HCT116 (cell line): ENCODE measurements around the gene CUBN. TPM values are rescaled to one million over a fixed set of nuclear protein-coding genes. Genes with fewer than 3 reads are reported as not detected.

Source experiments
- ATAC-seq: fragments of 200-7000 bp; cut with Tn5 transposase; 2 replicates; pipeline ENCODE4 v1.9.1; 2020; ENCODE audit warnings: mild to moderate bottlenecking, moderate library complexity
- BruUV-seq: library from RNA; stranded (reverse); fragments of 400-500 nt; replicated peaks from 2 replicates; lab custom pipeline; 2021; lab: Mats Ljungman, UMichigan
- CTCF ChIA-PET: fragments of 300-600 bp; sonication (Branson Sonifier 250); formaldehyde crosslinking; loops from one replicate; lab custom pipeline; 2021; ENCODE audit warnings: antibody characterized with exemption; lab: Charles Lee
- POLR2A ChIA-PET: fragments of 300-600, 350-600 bp; sonication (Branson Sonifier 250); formaldehyde crosslinking; loops from one replicate; lab custom pipeline; 2021; ENCODE audit warnings: antibody characterized with exemption; lab: Charles Lee
- RAD21 ChIA-PET, 2 experiments: fragments of 300-600 bp; sonication (Branson Sonifier 250); formaldehyde crosslinking; loops; one replicate each; lab custom pipeline; 2023; ENCODE audit warnings: low total read pairs in 2 of 2; ENCODE audit not compliant: uncharacterized antibody in 2 of 2, unreplicated experiment in 2 of 2, low non-redundant PET in 1 of 2; lab: Charles Lee
- DNase-seq: peaks from one replicate; pipeline ENCODE4 v3.0.0-alpha.2; 2010; ENCODE audit warnings: low read depth, low spot score
- H2AFZ ChIP-seq: fragments of 200-600 bp; shearing (Covaris generic), sonication (generic); 2 replicates; pipeline ENCODE4 v1.6.1; 2017; ENCODE audit warnings: low read depth, mixed run types, mixed read lengths, antibody characterized with exemption, low read length; ENCODE audit not compliant: poor library complexity, severe bottlenecking
- H3K27ac ChIP-seq: 2 replicates; pipeline ENCODE4 v1.5.1; 2012; ENCODE audit warnings: low read depth, low read length
- H3K27me3 ChIP-seq: fragments of 200-600 bp; sonication (generic); 2 replicates; pipeline ENCODE4 v1.6.1; 2016; ENCODE audit warnings: mixed run types, low read length, mixed read lengths; ENCODE audit not compliant: insufficient read depth
- H3K36me3 ChIP-seq, 2 experiments: fragments of 200-500 bp in 1 of 2; fragments of 200-600 bp in 1 of 2; sonication (Bioruptor generic) in 1 of 2; sonication (generic) in 1 of 2; 2 replicates each; pipeline versions ENCODE4 v1.5.1 to v1.6.1; 2014 to 2016; ENCODE audit warnings: low read length in 2 of 2, inconsistent platforms in 1 of 2, mixed read lengths in 1 of 2, mixed run types in 1 of 2; ENCODE audit not compliant: insufficient read depth in 2 of 2, control insufficient read depth in 1 of 2
- H3K4me1 ChIP-seq, 2 experiments: fragments of 200-600 bp in 1 of 2; sonication (generic) in 1 of 2; 2 replicates each; pipeline versions ENCODE4 v1.5.1 to v1.6.1; 2012 to 2017; ENCODE audit warnings: low read length in 2 of 2, inconsistent platforms in 1 of 2, mild to moderate bottlenecking in 1 of 2, mixed read lengths in 1 of 2, mixed run types in 1 of 2, moderate library complexity in 1 of 2; ENCODE audit not compliant: insufficient read depth in 2 of 2, control insufficient read depth in 1 of 2
- H3K4me2 ChIP-seq: fragments of 200-600 bp; sonication (generic); 2 replicates; pipeline ENCODE4 v1.6.1; 2017; ENCODE audit warnings: mixed run types, low read length, mixed read lengths
- H3K4me3 ChIP-seq, 2 experiments: fragments of 200-600 bp in 1 of 2; sonication (generic) in 1 of 2; replicated peaks in 1 of 2; 2 replicates each; pipeline ENCODE4 v1.5.1; 2011 to 2016; ENCODE audit warnings: low read length in 2 of 2, control low read depth in 1 of 2, low read depth in 1 of 2, mild to moderate bottlenecking in 1 of 2, mixed read lengths in 1 of 2, mixed run types in 1 of 2
- H3K79me2 ChIP-seq: fragments of 200-600 bp; sonication (generic); 2 replicates; pipeline ENCODE4 v1.6.1; 2017; ENCODE audit warnings: mild to moderate bottlenecking, mixed run types, low read length, moderate library complexity, mixed read lengths; ENCODE audit not compliant: insufficient read depth
- H3K9ac ChIP-seq: fragments of 200-600 bp; sonication (generic); 2 replicates; pipeline ENCODE4 v1.6.1; 2016; ENCODE audit warnings: low read length, mixed read lengths
- H3K9me2 ChIP-seq: fragments of 200-600 bp; sonication (generic), shearing (Covaris generic); 2 replicates; pipeline ENCODE4 v1.6.1; 2017; ENCODE audit warnings: mixed run types, mild to moderate bottlenecking, moderate library complexity; ENCODE audit not compliant: insufficient read depth
- H3K9me3 ChIP-seq, 2 experiments: fragments of 200-500 bp in 1 of 2; fragments of 200-600 bp in 1 of 2; sonication (Bioruptor generic) in 1 of 2; sonication (generic) in 1 of 2; 2 replicates each; pipeline ENCODE4 v1.6.1; 2014 to 2017; ENCODE audit warnings: low read length in 2 of 2, mixed read lengths in 2 of 2, inconsistent platforms in 1 of 2, low read depth in 1 of 2, mild to moderate bottlenecking in 1 of 2, mixed run types in 1 of 2, moderate library complexity in 1 of 2; ENCODE audit not compliant: control insufficient read depth in 1 of 2, insufficient read depth in 1 of 2
- H4K20me1 ChIP-seq: fragments of 200-600 bp; sonication (generic), shearing (Covaris generic); 2 replicates; pipeline ENCODE4 v1.6.1; 2017; ENCODE audit warnings: mixed run types, mild to moderate bottlenecking, moderate library complexity; ENCODE audit not compliant: insufficient read depth
- CBX3 ChIP-seq: IDR thresholded peaks from 2 replicates; pipeline ENCODE4 v1.6.1; 2012; ENCODE audit warnings: low read depth
- EGR1 ChIP-seq: IDR thresholded peaks from 2 replicates; pipeline ENCODE4 v1.6.1; 2012; ENCODE audit warnings: low read depth
- ELF1 ChIP-seq: IDR thresholded peaks from 2 replicates; pipeline ENCODE4 v1.6.1; 2012; ENCODE audit warnings: low read depth, borderline replicate concordance
- EZH2 ChIP-seq: fragments of 200-600 bp; sonication (generic); IDR thresholded peaks from 2 replicates; pipeline ENCODE4 v1.6.1; 2017; ENCODE audit warnings: antibody characterized with exemption, mixed run types
- POLR2A ChIP-seq: IDR thresholded peaks from 2 replicates; pipeline ENCODE4 v1.7.0; 2011; ENCODE audit warnings: borderline replicate concordance; ENCODE audit not compliant: insufficient read depth, insufficient read length; ENCODE audit errors: extremely low read depth
- RAD21 ChIP-seq: IDR thresholded peaks from 2 replicates; pipeline ENCODE4 v1.6.1; 2012; ENCODE audit warnings: low read depth, mild to moderate bottlenecking
- SIN3A ChIP-seq: IDR thresholded peaks from 2 replicates; pipeline ENCODE4 v1.6.1; 2012; ENCODE audit warnings: low read depth
- SP1 ChIP-seq: IDR thresholded peaks from 2 replicates; pipeline ENCODE4 v1.6.1; 2012; ENCODE audit warnings: low read depth
- SRF ChIP-seq: IDR thresholded peaks from 2 replicates; pipeline ENCODE4 v1.6.1; 2012; ENCODE audit warnings: low read depth
- YY1 ChIP-seq: IDR thresholded peaks from 2 replicates; pipeline ENCODE4 v1.6.1; 2011; ENCODE audit warnings: low read length, low read depth, moderate library complexity, mild to moderate bottlenecking; ENCODE audit not compliant: insufficient replicate concordance; ENCODE audit errors: extremely low read depth
- ZFX ChIP-seq: fragments of 450-650 bp; IDR thresholded peaks from 2 replicates; pipeline ENCODE4 v1.6.1; 2017
- intact Hi-C: fragments of 100-400 bp; cut with micrococcal nuclease; formaldehyde crosslinking; loops from 2 replicates; pipeline ENCODE4 v1.10.0; 2022
- total RNA-seq: library from RNA; stranded (reverse); gene quantifications from one replicate; pipeline ENCODE4 v1.2.1, GENCODE V29; 2021; ENCODE audit not compliant: unreplicated experiment
- TF ChIP-seq, protein P1 (sequence below): IDR thresholded peaks from 2 replicates; pipeline ENCODE4 v1.6.1; 2012
- TF ChIP-seq, protein P2 (sequence below): IDR thresholded peaks from 2 replicates; pipeline ENCODE4 v1.6.1; 2011; ENCODE audit warnings: mild to moderate bottlenecking, low read length, moderate library complexity; ENCODE audit not compliant: insufficient replicate concordance; ENCODE audit errors: extremely low read depth
- TF ChIP-seq, protein P3 (sequence below): IDR thresholded peaks from 2 replicates; pipeline ENCODE4 v1.6.1; 2012

CUBN gene
- total RNA-seq, 1 experiment from 2014 or later, result 1.2 TPM

DNA sequence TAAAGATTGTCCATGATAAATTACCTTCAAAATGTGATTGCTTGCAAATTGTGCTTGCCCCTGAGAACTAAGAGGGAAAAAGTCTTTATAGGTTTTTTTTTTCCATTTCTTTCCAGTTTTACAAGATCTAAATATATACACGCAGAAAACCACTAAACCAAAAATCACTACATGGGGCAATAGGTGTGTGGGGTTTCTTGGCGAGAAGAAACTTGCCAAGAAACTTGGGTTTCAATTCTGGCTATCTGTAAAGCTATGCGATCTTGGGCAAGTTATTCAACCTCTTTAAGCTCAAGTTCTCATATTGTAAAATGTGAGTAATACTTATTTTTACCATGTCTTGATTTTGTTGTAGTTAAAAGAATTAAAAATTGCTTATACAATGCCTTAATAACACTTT, 17.0 kb downstream of the CUBN start:
- no peak for DNase-seq
- Histone ChIP-seq H3K36me3 (no peaks in the 10 kb centered on the region), H3K4me3 (no peak overlapping the region), H3K27me3 (no peaks in the 10 kb centered on the region), H2AFZ (no peak overlapping the region), H3K9ac (no peak overlapping the region), H3K4me1 (peaks cover 16 to 38% of the 10 kb centered on the region in 2 experiments), H3K9me2 (no peaks in the 10 kb centered on the region), H4K20me1 (no peaks in the 10 kb centered on the region), H3K79me2 (no peaks in the 10 kb centered on the region), H3K9me3 (no peaks in the 10 kb centered on the region), H3K27ac (no peak overlapping the region), H3K4me2 (no peak overlapping the region)
- no TSS peak for BruUV-seq
- ChIA-PET POLR2A (no interaction called here), RAD21 (no interaction called here), CTCF (no interaction called here)
- intact Hi-C loops, result no loop called here
- TF ChIP-seq POLR2A (no peak), SIN3A (no peak), RAD21 (no peak), EGR1 (no peak), SP1 (no peak), YY1 (no peak), EZH2 (no peak), ELF1 (no peak), SRF (no peak), CBX3 (no peak), ZFX (no peak)
- TF ChIP-seq, protein P1, sequence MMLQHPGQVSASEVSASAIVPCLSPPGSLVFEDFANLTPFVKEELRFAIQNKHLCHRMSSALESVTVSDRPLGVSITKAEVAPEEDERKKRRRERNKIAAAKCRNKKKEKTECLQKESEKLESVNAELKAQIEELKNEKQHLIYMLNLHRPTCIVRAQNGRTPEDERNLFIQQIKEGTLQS, result no peak
- TF ChIP-seq, protein P2, sequence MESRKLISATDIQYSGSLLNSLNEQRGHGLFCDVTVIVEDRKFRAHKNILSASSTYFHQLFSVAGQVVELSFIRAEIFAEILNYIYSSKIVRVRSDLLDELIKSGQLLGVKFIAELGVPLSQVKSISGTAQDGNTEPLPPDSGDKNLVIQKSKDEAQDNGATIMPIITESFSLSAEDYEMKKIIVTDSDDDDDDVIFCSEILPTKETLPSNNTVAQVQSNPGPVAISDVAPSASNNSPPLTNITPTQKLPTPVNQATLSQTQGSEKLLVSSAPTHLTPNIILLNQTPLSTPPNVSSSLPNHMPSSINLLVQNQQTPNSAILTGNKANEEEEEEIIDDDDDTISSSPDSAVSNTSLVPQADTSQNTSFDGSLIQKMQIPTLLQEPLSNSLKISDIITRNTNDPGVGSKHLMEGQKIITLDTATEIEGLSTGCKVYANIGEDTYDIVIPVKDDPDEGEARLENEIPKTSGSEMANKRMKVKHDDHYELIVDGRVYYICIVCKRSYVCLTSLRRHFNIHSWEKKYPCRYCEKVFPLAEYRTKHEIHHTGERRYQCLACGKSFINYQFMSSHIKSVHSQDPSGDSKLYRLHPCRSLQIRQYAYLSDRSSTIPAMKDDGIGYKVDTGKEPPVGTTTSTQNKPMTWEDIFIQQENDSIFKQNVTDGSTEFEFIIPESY, result no peak
- TF ChIP-seq, protein P3, sequence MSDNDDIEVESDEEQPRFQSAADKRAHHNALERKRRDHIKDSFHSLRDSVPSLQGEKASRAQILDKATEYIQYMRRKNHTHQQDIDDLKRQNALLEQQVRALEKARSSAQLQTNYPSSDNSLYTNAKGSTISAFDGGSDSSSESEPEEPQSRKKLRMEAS, result no peak
- ATAC-seq, result no peak
